PC-3 (cell line): Measurements from ENCODE around the gene WDR72. TPM values are rescaled to one million over a fixed set of nuclear protein-coding genes. Genes with fewer than 3 reads are reported as not detected.

Experiments used
- ATAC-seq: fragments of 200-7000 bp; cut with Tn5 transposase; 2 replicates; pipeline ENCODE4 v1.9.1; 2020; ENCODE audit warnings: mild to moderate bottlenecking, moderate library complexity
- BruUV-seq: library from RNA; stranded (reverse); fragments of 400-500 nt; replicated peaks from 2 replicates; lab custom pipeline; 2021; lab: Mats Ljungman, UMichigan
- CTCF ChIA-PET: fragments of 300-600 bp; sonication (Branson Sonifier 250); formaldehyde crosslinking; loops from one replicate; lab custom pipeline; 2022; ENCODE audit warnings: antibody characterized with exemption; lab: Charles Lee
- POLR2A ChIA-PET: fragments of 300-600 bp; sonication (Branson Sonifier 250); formaldehyde crosslinking; loops from one replicate; lab custom pipeline; 2022; ENCODE audit warnings: antibody characterized with exemption; ENCODE audit not compliant: unreplicated experiment; lab: Charles Lee
- DNase-seq: peaks from one replicate; pipeline ENCODE4 v3.0.0-alpha.2; 2015
- H2AFZ ChIP-seq: fragments of 300-600 bp; sonication (generic); 2 replicates; pipeline ENCODE4 v1.6.0; 2016; ENCODE audit warnings: antibody characterized with exemption, low read length
- H3F3A ChIP-seq: fragments of 300-600 bp; sonication (generic); one replicate; pipeline ENCODE4 v1.6.0; 2017; ENCODE audit warnings: antibody characterized with exemption, low read length, control low read depth, mild to moderate bottlenecking; ENCODE audit not compliant: unreplicated experiment
- H3K27ac ChIP-seq: fragments of 300-600 bp; sonication (generic); 2 replicates; pipeline ENCODE4 v1.5.1; 2016; ENCODE audit warnings: mild to moderate bottlenecking, low read length
- H3K27me3 ChIP-seq: fragments of 300-600 bp; sonication (generic); 2 replicates; pipeline ENCODE4 v1.6.1; 2016; ENCODE audit warnings: low read length, mixed read lengths
- H3K36me3 ChIP-seq: fragments of 300-600 bp; sonication (generic); 2 replicates; pipeline ENCODE4 v1.6.1; 2016; ENCODE audit warnings: low read depth, mixed run types, low read length, mixed read lengths
- H3K4me1 ChIP-seq: fragments of 300-600 bp; sonication (generic); 2 replicates; pipeline ENCODE4 v1.5.1; 2016; ENCODE audit warnings: low read length; ENCODE audit not compliant: insufficient read depth
- H3K4me2 ChIP-seq: fragments of 300-600 bp; sonication (generic); 2 replicates; pipeline ENCODE4 v1.6.0; 2016; ENCODE audit warnings: low read length
- H3K4me3 ChIP-seq: fragments of 300-600 bp; sonication (generic); 2 replicates; pipeline ENCODE4 v1.5.1; 2016; ENCODE audit warnings: mild to moderate bottlenecking, low read length, mixed read lengths
- H3K79me2 ChIP-seq: fragments of 300-600 bp; sonication (generic); 2 replicates; pipeline ENCODE4 v1.6.1; 2017; ENCODE audit warnings: low read length, mixed read lengths
- H3K9ac ChIP-seq: fragments of 300-600 bp; sonication (generic); 2 replicates; pipeline ENCODE4 v1.6.0; 2016; ENCODE audit warnings: mild to moderate bottlenecking, low read length
- H3K9me2 ChIP-seq: fragments of 300-600 bp; sonication (generic); replicated peaks from 2 replicates; pipeline ENCODE4 v1.6.1; 2016; ENCODE audit warnings: mixed run types, low read length, mixed read lengths
- H3K9me3 ChIP-seq: fragments of 300-600 bp; sonication (generic); 2 replicates; pipeline ENCODE4 v1.6.1; 2016; ENCODE audit warnings: low read length, mixed read lengths
- H4K20me1 ChIP-seq: fragments of 300-600 bp; sonication (generic); 2 replicates; pipeline ENCODE4 v1.6.1; 2016; ENCODE audit warnings: low read length, mixed read lengths
- CTCF ChIP-seq: fragments of 300-600 bp; sonication (generic); conservative IDR thresholded peaks from 2 replicates; pipeline ENCODE4 v1.5.1; 2017; ENCODE audit warnings: antibody characterized with exemption, low read depth, mild to moderate bottlenecking, low read length
- EZH2 ChIP-seq: fragments of 300-600 bp; sonication (generic); IDR thresholded peaks from one replicate; pipeline ENCODE4 v1.6.1; 2017; ENCODE audit warnings: antibody characterized with exemption, mild to moderate bottlenecking, low read length; ENCODE audit not compliant: unreplicated experiment
- EZH2phosphoT487 ChIP-seq: fragments of 300-600 bp; sonication (generic); IDR thresholded peaks from 2 replicates; pipeline ENCODE4 v1.6.1; 2018; ENCODE audit warnings: mild to moderate bottlenecking, antibody characterized with exemption, low read length, borderline replicate concordance
- intact Hi-C: fragments of 100-400 bp; cut with micrococcal nuclease; formaldehyde crosslinking; loops from 2 replicates; pipeline ENCODE4 v1.9.0; 2023
- total RNA-seq: library from RNA; depleted of rRNA; stranded (reverse); fragments of >200 nt; gene quantifications from 2 replicates; pipeline ENCODE4 v1.2.3, GENCODE V29; 2014

The WDR72 gene
- total RNA-seq, 1 experiment from 2014 or later, result 5.9 TPM

GRCh38 chr15:53716909-53717876 is 42.3 kb downstream of the WDR72 start:
- H3K4me3 ChIP-seq, result no peak overlapping the region
- H3K36me3 ChIP-seq, result no peaks in the 10 kb centered on the region
- no TSS peak for BruUV-seq
- no peak for ATAC-seq
- H3K27ac ChIP-seq, result no peak overlapping the region
- intact Hi-C loops, result no loop called here
- H3F3A ChIP-seq, result no peaks in the 10 kb centered on the region
- peaks cover 22% of the 10 kb centered on the region for H3K27me3 ChIP-seq
- peak; percentile 21 for DNase-seq
- H3K4me1 ChIP-seq, result no peaks in the 10 kb centered on the region
- ChIA-PET CTCF (no interaction called here), POLR2A (no interaction called here)
- H4K20me1 ChIP-seq, result no peaks in the 10 kb centered on the region
- TF ChIP-seq CTCF, result peak; percentile 45
- no peak for TF ChIP-seq EZH2
- no peak for TF ChIP-seq EZH2phosphoT487
- H3K4me2 ChIP-seq, result no peak overlapping the region
- no peak overlapping the region for H2AFZ ChIP-seq
- no peaks in the 10 kb centered on the region for H3K79me2 ChIP-seq
- H3K9me2 ChIP-seq, result no peaks in the 10 kb centered on the region
- no peak overlapping the region for H3K9ac ChIP-seq
- H3K9me3 ChIP-seq, result no peaks in the 10 kb centered on the region

- CTCF ChIA-PET, result no interaction called here
- DNase-seq (no peak), ATAC-seq (no peak)
- Histone ChIP-seq H3F3A (no peaks in the 10 kb centered on the region), H3K27me3 (peaks cover 39% of the 10 kb centered on the region), H3K4me2 (no peak overlapping the region), H4K20me1 (no peaks in the 10 kb centered on the region), H3K79me2 (no peaks in the 10 kb centered on the region), H3K9me3 (no peaks in the 10 kb centered on the region), H3K36me3 (no peaks in the 10 kb centered on the region), H3K4me1 (no peaks in the 10 kb centered on the region), H3K9me2 (no peaks in the 10 kb centered on the region), H3K4me3 (no peak overlapping the region), H3K27ac (no peak overlapping the region), H2AFZ (no peak overlapping the region), H3K9ac (no peak overlapping the region)
- intact Hi-C loops, result no loop called here
- TF ChIP-seq EZH2, result no peak
- TF ChIP-seq CTCF, result no peak
- no peak for TF ChIP-seq EZH2phosphoT487
- POLR2A ChIA-PET, result no interaction called here
- no TSS peak for BruUV-seq
Measured at GRCh38 chr15:53713218-53713617, 46.2 kb downstream of the WDR72 start.

GRCh38 chr15:53710906-53711305 is 48.6 kb downstream of the WDR72 start:
- TF ChIP-seq CTCF (no peak), EZH2 (no peak), EZH2phosphoT487 (no peak)
- no peaks in the 10 kb centered on the region for H3K4me1 ChIP-seq
- CTCF ChIA-PET, result no interaction called here
- no peak overlapping the region for H3K4me2 ChIP-seq
- H3K9me2 ChIP-seq, result no peaks in the 10 kb centered on the region
- no peaks in the 10 kb centered on the region for H3K79me2 ChIP-seq
- no TSS peak for BruUV-seq
- intact Hi-C loops, result no loop called here
- no peak overlapping the region for H3K9ac ChIP-seq
- H3K27me3 ChIP-seq, result peaks cover 45% of the 10 kb centered on the region
- no peaks in the 10 kb centered on the region for H4K20me1 ChIP-seq
- H3K4me3 ChIP-seq, result no peak overlapping the region
- ATAC-seq, result no peak
- no peaks in the 10 kb centered on the region for H3K36me3 ChIP-seq
- H3K9me3 ChIP-seq, result no peaks in the 10 kb centered on the region
- POLR2A ChIA-PET, result no interaction called here
- no peak for DNase-seq
- no peak overlapping the region for H3K27ac ChIP-seq
- no peaks in the 10 kb centered on the region for H3F3A ChIP-seq
- H2AFZ ChIP-seq, result no peak overlapping the region
